Tongue (tissue), 2 donors: ENCODE data around the gene FARS2. TPM values are rescaled to one million over a fixed set of nuclear protein-coding genes. Genes with fewer than 3 reads are reported as not detected.
"Not testable (repeated sequence)": the region's sequence is repeated elsewhere in the genome, so short reads cannot be mapped to it uniquely, and the experiment has no call there.

ENCODE experiments used
- DNase-seq: peaks from one replicate; pipeline ENCODE4 v3.0.0-alpha.2; 2015
- total RNA-seq: library from RNA; depleted of rRNA; stranded (reverse); fragments of >200 nt; gene quantifications from one replicate; pipeline ENCODE4 v1.2.3, GENCODE V29; 2014

FARS2 gene
- total RNA-seq, 1 donor from 2014 or later = 38.8 TPM

DNA sequence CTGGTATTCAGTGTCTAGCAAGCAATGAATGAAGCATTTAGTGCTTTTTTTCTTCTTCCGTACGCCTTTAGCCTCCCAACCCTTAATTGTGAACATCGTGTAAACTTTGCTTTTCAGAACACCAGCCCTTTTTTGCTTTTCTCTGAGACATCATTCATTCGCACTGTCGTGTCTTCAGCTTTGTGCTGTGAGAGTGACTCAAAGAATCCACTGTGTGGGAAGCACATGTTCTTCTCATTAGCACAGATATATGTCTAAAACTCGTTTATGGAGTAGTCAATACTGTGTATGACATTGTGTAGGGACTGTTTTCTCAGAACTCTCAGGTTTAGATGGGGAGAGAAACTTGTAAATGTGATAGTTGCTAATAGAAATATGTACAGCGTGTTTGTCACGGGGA, 279.1 kb downstream of the FARS2 start:
- peak; percentile 14 for DNase-seq

DNA sequence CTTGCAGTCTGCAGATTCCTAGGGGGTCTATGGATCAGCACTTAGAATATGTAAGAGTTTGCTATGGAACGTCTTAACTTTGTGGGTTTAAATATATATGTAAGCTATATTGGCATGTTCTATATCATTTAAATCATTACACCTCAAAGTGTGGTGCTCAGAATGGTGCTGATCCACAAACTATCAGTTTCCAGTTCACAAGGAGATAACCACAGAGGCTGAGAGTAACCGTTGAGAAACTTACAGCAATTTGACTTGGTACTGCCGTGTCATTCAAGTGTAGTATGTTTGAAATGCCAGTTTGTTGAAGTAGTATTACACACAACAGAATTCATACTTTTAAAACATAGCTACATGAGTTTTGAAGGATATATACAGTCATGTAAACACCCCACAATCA, 279.7 kb downstream of the FARS2 start:
- no peak for DNase-seq

DNA sequence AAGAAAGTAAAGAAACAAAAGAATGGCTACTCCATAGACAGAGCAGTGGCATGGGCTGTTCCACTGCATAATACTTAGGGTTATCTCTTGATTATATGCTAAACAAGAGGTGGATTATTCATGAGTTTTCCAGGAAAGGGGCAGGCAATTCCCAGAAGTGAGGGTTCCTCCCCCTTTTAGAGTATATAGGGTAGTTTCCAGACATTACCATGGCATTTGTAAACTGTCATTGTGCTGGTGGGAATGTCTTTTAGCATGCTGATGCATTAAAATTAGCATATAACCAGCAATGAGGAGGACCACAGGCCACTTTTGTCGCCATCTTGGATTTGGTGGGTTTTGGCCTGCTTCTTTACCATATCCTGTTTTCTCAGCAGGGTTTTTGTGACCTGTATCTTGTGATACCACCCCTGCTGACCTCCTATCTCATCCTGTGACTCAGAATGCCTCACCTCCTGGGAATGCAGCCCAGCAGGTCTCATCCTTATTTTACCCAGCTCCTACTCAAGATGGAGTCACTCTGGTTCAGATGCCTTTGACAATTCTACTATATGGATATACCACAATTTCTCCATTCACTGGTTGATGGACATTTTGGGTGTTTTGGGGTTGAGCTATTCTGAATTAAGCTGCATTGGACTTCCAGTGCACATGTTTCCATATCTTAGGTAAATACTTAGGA, 280.6 kb downstream of the FARS2 start:
- no peak for DNase-seq

DNA sequence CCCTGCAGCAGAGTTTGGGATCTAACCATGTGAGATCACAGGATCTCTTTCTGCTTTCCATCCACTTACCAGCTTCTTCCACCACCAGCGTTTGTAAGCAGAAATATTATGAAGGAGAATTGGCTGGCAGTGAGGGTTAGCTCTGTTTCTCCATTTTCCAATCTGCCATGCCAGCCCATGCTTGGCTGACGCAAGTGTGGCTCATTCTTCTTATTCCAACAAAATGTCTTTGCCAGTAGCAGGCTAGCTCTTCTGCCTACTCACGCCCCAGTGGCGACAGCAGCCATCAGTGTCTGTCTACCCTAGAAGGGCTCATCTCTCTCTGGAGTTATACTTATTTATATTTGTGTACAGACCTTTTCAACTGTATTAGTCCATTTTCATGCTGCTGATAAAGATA, 286.2 kb downstream of the FARS2 start:
- DNase-seq = no peak

DNA sequence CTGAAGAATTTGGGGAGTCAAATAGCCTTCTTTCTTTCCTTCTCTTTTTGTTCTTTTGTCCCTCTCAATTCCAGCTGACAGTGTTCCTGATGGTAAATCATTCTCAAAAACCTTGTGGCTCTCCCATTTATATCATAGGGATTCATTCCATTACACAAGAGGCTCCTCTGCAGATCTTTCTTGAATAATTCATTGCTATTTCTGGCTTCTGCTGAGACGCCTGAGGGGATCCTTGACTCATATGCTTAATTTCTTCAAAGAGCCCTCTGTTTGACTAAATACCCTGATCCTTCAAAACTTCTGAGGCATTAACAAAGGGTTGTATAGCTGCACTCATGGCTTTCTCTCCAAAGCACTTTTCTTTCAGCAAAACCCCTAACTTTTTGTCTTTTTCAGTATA, 289.3 kb downstream of the FARS2 start:
- DNase-seq = no peak

DNA sequence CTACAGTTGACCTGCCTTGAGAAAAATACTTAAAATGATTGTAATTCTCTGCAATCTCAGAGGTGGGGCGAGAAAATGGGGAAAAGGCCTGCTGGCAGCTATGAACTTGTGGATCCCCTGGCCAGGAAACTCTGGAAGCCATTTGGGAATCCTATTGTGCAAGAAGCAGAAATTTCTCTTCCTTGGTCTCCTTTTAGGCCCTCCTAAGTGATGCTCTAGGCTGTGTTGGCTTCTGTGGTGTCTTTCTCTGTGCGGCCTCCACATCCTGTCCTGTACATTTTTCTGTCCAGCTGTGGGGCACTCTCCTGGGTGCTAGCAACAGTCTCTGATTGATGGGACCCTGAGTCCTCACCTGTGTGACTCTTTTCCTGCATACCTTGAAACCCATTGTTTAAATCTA, 290.9 kb downstream of the FARS2 start:
- DNase-seq = no peak

DNA sequence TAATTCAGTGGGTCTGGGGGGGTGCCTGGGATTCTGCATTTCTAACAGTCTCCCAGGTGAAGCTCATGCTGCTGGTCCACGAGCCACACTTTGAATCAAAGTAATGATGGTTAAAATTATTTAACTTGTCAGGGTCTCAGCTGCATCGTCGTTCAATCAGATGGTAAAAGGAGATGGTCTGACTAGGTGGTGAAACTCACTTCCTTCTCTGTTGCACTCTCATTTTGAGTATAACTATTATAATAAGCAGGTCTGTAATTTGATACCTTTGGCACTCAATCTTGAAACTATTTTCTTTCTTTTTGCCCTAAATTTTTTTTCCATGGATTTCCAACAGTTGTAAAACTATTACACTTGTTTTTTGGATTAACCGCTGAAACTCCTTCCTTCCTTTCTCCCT, 292.5 kb downstream of the FARS2 start:
- no peak for DNase-seq

DNA sequence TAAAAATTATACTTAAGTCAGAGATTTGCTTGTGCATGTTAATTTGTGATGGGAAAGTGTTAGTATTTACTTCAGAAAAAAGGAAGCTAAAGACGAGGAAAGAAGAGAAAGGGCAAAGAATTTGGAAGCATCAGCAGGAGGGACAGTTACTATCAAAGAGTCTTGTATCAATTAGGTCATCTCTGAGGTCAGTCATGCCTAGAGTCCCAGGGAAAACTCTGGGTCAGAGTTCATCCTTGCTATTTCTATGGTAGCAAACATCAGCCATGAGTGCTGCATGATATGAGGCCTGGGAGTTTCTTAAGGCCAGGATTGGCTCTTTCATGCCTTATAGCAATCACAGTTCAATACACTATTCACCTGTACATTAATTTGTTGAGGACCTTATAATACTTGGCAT, 292.9 kb downstream of the FARS2 start:
- no peak for DNase-seq

DNA sequence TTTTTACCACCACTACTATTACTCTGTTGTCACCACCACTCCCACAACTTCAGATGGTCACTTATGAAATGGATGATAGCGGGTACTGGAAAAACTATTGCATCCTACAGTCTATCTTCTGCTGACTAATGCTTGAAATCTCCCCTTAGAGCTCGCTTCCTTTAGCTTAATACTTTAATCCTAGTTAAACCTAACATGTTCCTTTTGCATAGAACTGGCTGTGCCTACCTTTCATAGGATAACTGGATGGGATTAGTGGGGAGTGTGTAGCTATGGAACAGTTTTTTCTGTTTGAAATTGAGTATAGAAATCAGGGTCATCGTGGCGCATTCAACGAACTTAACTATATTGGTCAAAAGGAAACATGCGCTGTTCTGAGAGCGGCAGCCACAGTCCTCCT, 294.7 kb downstream of the FARS2 start:
- peak; percentile 7 for DNase-seq

DNA sequence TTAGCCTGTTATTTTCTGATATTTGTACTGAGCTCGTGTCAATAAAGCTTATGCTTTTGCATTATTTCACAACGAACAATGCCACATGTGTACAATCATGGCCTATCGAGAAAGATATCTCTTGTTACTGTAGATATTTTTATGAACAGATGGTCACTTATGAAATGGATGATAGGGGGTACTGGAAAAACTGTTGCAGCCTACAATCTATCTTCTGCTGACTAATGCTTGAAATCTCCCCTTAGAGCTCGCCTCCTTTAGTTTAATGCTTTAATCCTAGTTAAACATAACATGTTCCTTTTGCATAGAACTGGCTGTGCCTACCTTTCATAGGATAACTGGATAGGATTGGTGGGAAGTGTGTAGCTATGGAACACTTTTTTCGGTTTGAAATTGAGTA, 296.2 kb downstream of the FARS2 start:
- no peak for DNase-seq

DNA sequence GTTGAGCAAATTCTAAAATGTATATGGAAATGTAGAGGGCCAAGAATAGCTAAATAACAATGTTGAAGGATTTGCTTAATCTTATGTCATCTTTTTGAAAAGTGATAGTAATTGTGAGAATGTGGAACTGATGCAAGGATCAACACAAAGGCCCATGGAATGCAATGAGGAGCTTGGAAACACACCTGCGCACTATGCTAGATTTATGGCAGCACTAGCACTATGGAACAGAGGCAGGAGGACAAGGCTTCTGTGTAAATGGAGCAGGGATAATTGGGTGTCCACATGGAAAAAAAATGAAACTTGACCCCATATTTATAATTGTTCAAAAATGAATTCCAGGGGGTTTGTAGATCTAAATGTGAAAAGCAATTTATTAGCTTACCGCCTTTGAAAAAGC, 298.3 kb downstream of the FARS2 start:
- no peak for DNase-seq

DNA sequence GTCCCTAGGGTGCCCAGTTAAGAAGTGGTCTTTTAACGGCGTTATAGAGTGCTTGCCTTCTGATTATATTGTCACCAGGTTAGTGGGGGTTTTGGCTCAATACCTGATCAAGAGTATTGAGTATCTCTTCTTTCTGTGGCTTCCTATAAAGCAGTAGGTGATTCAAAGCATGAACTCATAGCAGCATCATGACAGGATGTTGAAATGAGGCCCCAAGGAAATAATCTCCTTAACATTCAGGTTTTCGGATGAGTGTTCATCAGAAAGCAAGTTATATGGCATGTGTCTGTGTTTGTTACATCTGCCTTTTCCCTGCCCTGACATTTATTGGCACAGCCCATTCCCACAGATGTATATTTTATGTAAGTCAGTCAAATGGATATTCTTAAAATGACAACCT, 301.0 kb downstream of the FARS2 start:
- DNase-seq = no peak

DNA sequence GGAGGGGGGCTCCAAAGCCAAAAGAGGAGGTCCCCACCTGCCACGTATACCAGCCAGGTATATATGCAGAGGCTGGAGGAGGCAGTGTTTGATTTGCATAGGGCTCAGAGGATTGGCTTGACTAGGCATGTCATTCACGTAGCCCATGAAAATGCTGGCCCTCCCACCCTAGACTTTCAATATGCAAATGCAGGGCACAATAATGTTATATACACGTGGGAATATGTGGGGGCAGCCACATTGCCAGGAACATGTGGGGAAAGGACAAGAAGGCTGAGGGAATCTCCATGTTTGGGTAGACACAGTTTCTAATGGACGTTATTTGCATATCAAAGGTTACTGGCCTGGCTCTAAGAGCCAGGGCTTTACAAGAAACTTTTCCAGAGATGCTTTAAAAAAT, 301.8 kb downstream of the FARS2 start:
- no peak for DNase-seq

DNA sequence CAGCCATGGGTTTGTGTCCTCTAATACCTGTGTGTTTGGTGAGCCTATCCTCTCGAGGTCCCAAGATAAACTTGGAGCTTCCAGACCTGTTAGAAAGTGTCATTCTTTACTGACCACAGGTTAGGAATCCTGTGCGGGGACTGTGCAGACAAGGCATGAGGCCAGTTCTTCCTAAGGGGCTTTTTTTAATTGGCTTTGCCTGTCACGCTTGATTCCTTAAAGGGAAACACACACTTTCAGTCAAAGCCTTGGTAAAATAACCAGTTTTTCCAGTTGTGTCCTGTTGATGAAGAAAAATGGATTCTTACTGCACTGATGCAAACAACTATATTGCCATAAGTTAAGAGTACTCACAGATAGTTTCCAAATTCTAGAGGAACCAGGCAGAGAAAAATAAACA, 303.4 kb downstream of the FARS2 start:
- DNase-seq = not testable (repeated sequence)

DNA sequence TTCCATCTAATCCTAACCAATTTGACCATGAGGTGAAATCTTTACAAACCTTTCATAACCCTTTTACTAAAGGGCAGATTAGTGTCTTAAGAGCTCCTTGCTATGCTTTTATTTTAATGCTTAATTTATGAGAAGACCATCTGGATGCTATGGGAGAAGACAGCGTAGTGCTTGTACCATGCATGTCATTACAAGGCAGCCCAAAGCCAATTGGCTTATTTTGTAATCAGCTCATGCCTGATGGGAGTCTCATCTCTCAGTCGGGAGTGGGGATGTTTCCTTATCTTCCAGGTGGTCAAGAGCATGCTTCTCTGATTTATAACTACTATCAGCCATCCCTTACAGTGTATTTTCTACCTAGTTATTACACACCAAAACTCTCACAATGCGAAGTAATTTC, 304.7 kb downstream of the FARS2 start:
- DNase-seq = no peak

DNA sequence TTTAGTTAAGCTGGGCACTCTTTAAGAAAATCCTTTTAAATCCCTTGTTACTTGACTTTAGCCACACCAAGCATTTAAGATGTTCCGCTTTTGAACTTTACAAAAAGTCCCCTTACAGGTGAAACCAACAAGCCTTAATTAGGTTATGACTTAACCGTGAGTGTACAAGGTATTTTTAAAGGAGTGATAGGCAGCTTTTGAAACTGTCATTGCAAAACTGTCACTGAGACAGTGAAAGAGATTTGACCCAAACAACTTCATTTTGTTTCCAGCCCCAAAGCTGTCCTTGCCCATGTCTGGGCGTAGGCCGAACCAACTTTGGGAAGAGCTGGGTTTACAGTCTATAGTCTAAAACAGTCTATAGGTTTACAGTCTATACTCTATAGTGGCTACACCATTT, 305.4 kb downstream of the FARS2 start:
- no peak for DNase-seq

DNA sequence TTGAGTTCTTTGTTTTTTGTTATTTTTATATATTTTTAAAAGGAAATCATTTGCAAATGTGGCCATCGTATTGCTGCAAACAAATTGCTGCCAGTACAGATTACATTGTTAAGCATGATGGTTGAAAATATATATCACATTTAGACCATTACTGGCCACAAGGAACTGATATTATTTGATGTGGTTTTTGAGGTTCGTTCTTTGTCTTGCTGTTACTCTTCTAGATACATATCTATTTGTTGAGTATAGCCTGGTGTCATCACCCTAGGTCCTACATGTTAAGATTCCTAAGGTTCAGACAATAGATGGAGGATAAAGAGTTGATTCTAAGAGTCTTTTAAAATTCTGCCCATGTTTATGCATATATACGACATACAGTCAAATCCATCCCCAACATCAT, 306.0 kb downstream of the FARS2 start:
- DNase-seq = no peak

DNA sequence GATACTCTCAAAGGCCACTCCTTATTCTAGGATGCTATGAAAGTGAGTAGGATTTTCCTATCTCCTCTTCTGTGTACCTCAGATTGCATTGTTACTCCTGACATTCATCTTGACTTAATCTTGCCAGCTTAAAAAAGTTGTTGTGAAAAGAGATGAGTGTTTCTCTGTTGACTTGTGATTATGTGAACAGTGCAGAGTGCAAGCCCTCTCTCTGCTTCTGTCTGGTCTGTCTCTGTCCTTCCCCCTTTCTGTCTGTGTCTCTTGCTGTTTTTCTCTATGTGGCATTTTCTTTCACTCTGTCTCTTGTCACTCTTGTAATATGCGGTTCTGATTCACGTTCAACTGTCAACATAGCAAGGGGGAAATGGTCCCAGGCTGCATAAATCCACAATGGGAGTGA, 306.6 kb downstream of the FARS2 start:
- DNase-seq = no peak

DNA sequence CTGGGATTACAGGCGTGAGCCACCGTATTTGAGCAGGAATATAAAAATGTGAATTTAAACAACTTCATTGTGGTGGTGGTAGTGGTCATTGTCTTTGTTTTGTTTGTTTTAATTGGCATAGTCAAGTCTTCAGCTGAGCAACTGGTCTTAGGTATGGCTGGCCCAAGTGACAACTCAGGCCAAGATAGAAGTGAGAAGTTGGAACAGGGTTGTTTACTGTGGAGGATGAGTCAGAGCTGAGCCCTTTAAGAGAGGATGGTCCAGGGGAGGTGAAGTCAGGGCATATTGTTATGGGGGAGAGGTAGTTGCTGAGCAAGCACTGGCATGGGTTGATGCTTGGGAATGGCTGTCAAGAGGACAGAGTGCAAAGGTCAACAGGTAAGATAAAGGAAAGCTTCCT, 308.2 kb downstream of the FARS2 start:
- DNase-seq = no peak

DNA sequence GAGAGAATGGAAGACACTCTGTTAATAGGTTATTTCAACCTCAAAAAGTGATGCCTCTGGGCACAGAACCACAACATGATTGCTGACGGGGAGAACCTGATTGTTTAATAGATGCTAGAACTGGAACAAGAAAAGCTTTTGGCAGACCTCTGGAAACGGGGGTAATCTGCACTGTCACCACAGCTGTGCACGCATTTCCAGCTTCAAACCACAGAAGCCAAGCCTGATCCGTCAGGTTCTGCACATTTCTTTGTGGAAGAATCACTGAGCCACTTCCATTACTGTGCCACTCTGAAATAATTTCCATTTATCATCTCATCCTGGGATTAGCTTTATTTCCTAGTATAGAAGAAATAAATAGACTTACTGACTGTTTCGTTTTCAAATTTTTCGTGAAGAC, 309.3 kb downstream of the FARS2 start:
- DNase-seq = no peak

DNA sequence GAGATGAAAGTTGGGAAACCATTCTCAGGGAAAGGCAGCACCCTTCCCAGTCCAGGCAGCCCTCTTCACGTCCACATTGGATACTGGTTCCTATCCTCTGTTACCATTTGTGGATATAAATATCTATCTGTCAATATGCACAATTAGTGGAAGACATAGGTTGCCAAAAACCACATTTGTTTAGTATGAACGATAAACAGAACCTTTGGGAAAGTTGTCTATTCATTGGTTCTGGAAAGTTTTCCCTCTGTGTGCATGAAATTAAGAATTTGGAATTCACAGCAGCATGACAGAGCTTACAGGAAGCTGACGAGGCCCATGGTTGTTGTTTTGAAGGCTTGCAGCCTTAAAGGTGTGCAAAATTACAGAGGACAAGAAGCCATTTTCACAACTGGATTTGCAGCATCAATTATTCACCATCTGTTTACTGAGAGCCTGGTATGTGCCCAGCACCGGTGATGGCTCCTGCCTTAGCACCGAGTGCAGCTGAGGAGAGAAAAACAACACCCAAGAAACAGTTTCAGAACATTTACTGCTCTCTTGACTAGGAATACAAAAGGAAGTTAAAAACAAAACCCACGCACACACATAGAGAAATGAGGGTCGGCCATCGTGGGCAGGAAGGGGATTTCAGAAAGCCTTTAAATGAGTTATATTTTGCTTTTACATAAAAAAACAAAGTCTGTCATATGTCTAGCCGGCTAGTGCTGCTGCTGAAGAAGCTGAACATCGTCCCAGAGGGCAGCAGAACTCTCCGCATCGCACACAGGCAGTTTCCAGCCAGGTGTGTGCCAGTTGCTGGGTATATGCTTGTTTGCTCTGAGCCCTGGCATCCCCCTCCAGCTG, 319.6 kb downstream of the FARS2 start:
- peak; percentile 45 for DNase-seq

DNA sequence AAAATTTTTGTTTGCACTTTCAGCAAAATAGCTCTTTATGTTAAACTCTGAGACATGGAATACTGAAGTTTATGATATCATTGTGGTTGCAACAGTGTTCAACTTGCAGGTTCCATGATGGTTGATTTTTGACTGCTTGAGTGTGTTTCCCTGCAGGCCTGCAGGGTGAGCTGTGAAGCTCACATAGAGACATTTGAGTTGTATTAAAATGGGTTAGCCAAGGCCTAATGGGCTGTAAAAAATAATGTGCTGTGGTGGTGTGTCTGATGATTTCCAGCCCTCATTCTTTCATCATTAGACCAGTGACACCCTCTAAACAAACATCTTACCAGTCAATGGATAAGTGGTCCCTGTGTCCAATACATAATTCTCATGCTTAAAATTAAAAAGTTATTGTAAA, 321.4 kb downstream of the FARS2 start:
- DNase-seq = no peak

DNA sequence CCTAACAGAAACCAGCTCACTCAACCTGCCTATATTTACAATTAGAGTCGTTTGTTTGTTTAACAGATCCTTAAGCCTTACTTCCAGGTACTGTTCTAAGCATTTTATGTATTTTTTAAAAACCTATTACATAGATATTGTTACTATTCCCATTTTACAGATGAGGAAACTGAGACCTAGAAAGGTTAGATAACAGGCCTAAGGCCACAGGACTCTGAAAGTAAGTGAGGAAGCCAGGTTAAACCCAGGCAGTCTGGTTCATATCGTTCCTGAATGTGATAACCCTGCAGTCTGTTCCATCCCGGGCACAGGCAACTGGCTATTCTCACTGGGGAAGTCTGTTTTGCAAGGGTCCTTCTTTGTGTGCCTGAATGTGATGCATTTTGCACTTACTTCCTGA, 322.2 kb downstream of the FARS2 start:
- no peak for DNase-seq

DNA sequence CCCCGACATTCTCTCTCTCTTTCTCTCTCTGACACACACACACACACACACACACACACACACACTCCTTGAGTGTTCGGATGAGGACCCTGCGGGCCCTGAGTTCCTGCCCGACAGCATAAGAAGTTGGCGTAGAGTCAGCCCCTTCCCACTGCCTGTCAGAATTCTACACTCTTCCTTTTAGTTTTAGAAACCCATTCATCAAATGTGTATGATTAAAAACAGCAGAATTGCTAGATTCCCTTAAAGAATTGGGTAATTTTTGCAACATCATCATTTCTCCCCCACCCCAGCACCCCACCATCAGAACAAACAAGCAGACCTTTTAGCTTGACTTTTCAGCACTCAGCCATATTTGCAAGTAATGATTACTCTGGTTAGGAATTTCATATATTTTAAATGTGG, 322.8 kb downstream of the FARS2 start:
- DNase-seq = peak; percentile 25
